Measurements from ENCODE around the gene IL1R1. TPM values are rescaled to one million over a fixed set of nuclear protein-coding genes. Genes with fewer than 3 reads are reported as not detected.

Gene IL1R1
- total RNA-seq, 4 donors from 2014 or later = 51.1 to 141 (median 70.9) TPM

- WGBS, 2 donors (ENCODE audit: low coverage in 1 of 2) = 82 to 90% methylated on average over 5 of the region's 5 CpGs
- H3K36me3 ChIP-seq = no peaks in the 10 kb centered on the region
- H3K27me3 ChIP-seq = no peaks in the 10 kb centered on the region
- TF ChIP-seq POLR2AphosphoS5 (IDR thresholded peaks at IDR 0.05) = no peak
- H3K27ac ChIP-seq = no peak overlapping the region
- no peaks in the 10 kb centered on the region for H3K4me1 ChIP-seq
- no peaks in the 10 kb centered on the region for H3K9me3 ChIP-seq
- no peak for ATAC-seq
- H3K4me3 ChIP-seq = no peak overlapping the region
Observed at GRCh38 chr2:102129951-102130646, 12.4 kb upstream of the IL1R1 start.

- no peak overlapping the region for H3K4me3 ChIP-seq
Observed at GRCh38 chr2:102130647-102130991, 11.9 kb upstream of the IL1R1 start.

GRCh38 chr2:102131564-102131963, 11.0 kb upstream of the IL1R1 start:
- Histone ChIP-seq H3K4me3 (no peak overlapping the region), H3K4me1 (no peaks in the 10 kb centered on the region), H3K27me3 (no peaks in the 10 kb centered on the region), H3K36me3 (no peaks in the 10 kb centered on the region), H3K9me3 (no peaks in the 10 kb centered on the region), H3K27ac (no peak overlapping the region)
- TF ChIP-seq EP300 (IDR thresholded peaks at IDR 0.05) (no peak), POLR2A (IDR thresholded peaks at IDR 0.05) (no peak), POLR2AphosphoS5 (IDR thresholded peaks at IDR 0.05) (no peak)
- WGBS, 2 donors (ENCODE audit: low coverage in 1 of 2) = 95 to 100% methylated on average over 1 to 5 of the region's 5 CpGs
- ATAC-seq = no peak

More at GRCh38 chr2:102130647-102130991, 11.9 kb upstream of the IL1R1 start:
- Histone ChIP-seq H3K27me3 (no peaks in the 10 kb centered on the region), H3K4me1 (no peaks in the 10 kb centered on the region), H3K36me3 (no peaks in the 10 kb centered on the region), H3K27ac (no peak overlapping the region), H3K9me3 (no peaks in the 10 kb centered on the region)
- no peak for ATAC-seq
- TF ChIP-seq POLR2A (IDR thresholded peaks at IDR 0.05) = no peak
- no peak for TF ChIP-seq CTCF (IDR thresholded peaks at IDR 0.05)
- TF ChIP-seq EP300 (IDR thresholded peaks at IDR 0.05) = no peak
- TF ChIP-seq POLR2AphosphoS5 (IDR thresholded peaks at IDR 0.05) = no peak

GRCh38 chr2:102137138-102137537, 5.4 kb upstream of the IL1R1 start:
- WGBS, 2 donors (ENCODE audit: low coverage in 1 of 2) = 86 to 88% methylated on average over 1 to 2 of the region's 2 CpGs
- no peaks in the 10 kb centered on the region for H3K36me3 ChIP-seq
- no peaks in the 10 kb centered on the region for H3K9me3 ChIP-seq
- H3K27me3 ChIP-seq = no peaks in the 10 kb centered on the region
- no peak overlapping the region for H3K27ac ChIP-seq
- TF ChIP-seq CTCF (IDR thresholded peaks at IDR 0.05) = no peak
- no peak for TF ChIP-seq POLR2A (IDR thresholded peaks at IDR 0.05)
- TF ChIP-seq POLR2AphosphoS5 (IDR thresholded peaks at IDR 0.05) = no peak
- no peak for TF ChIP-seq EP300 (IDR thresholded peaks at IDR 0.05)
- peaks cover 0 to 16% (median 6%) of the 10 kb centered on the region in 3 donors for H3K4me1 ChIP-seq
- H3K4me3 ChIP-seq = no peak overlapping the region
- no peak for ATAC-seq

GRCh38 chr2:102138331-102138730, 4.2 kb upstream of the IL1R1 start:
- ATAC-seq = no peak
- H3K4me3 ChIP-seq = no peak overlapping the region
- no peaks in the 10 kb centered on the region for H3K36me3 ChIP-seq
- H3K27ac ChIP-seq = no peak overlapping the region
- no peaks in the 10 kb centered on the region for H3K9me3 ChIP-seq
- peaks cover 0 to 25% (median 6%) of the 10 kb centered on the region in 3 donors for H3K4me1 ChIP-seq
- TF ChIP-seq CTCF (IDR thresholded peaks at IDR 0.05) (no peak), POLR2A (IDR thresholded peaks at IDR 0.05) (no peak)
- H3K27me3 ChIP-seq = no peaks in the 10 kb centered on the region
- WGBS, 2 donors (ENCODE audit: low coverage in 1 of 2) = 71 to 86% methylated on average over 1 to 4 of the region's 4 CpGs

- Histone ChIP-seq H3K9me3 (peaks cover 0 to 2% (median 0%) of the 10 kb centered on the region in 3 donors), H3K27me3 (no peaks in the 10 kb centered on the region), H3K27ac (no peak overlapping the region), H3K4me3 (no peak overlapping the region), H3K4me1 (peaks cover 0 to 41% (median 6%) of the 10 kb centered on the region in 3 donors), H3K36me3 (peaks cover 0 to 4% of the 10 kb centered on the region in 2 donors)
- ATAC-seq = no peak
- no peak for TF ChIP-seq POLR2AphosphoS5 (IDR thresholded peaks at IDR 0.05)
- no peak for TF ChIP-seq CTCF (IDR thresholded peaks at IDR 0.05)
- TF ChIP-seq EP300 (IDR thresholded peaks at IDR 0.05) = no peak
- TF ChIP-seq POLR2A (IDR thresholded peaks at IDR 0.05) = no peak
- 50 to 67% methylated on average over 1 of the region's 1 CpG for WGBS, 2 donors (ENCODE audit: low coverage in 1 of 2)
Observed at GRCh38 chr2:102139851-102140250, 2.7 kb upstream of the IL1R1 start.
